ENCODE measurements around the gene PREX1. TPM values are rescaled to one million over a fixed set of nuclear protein-coding genes. Genes with fewer than 3 reads are reported as not detected.

The PREX1 gene
- total RNA-seq, 1 donor from 2014 or later, result 11.2 TPM

DNA sequence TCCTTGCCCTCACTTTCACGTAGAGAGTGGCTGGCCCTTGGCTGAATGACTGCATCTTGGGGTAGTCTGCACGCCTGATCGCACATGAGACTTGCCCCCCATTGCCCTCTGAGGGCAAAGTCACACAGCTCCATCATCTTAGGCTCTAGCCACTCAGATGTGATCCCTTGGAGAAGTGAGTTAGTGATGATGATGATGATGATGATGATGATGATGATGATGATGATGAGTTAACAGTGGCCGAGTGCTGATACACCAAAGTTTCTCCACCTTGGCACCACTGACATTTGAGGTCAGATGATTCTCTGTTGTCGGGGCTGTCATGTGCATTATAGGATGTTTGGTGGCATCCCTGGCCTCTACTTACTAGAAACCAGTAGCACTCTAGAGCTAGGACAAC, 84.0 kb downstream of the PREX1 start:
- H3K27ac ChIP-seq (replicated peaks), result no peak overlapping the region
- H3K4me3 ChIP-seq, result no peak overlapping the region
- peaks cover 9% of the 10 kb centered on the region for H3K36me3 ChIP-seq
- intact Hi-C loops (cut with micrococcal nuclease), result no loop called here
- H3K27me3 ChIP-seq (ENCODE audit: low read depth), result no peaks in the 10 kb centered on the region
- H3K4me1 ChIP-seq, result peaks cover 12% of the 10 kb centered on the region
- TF ChIP-seq, protein P1, sequence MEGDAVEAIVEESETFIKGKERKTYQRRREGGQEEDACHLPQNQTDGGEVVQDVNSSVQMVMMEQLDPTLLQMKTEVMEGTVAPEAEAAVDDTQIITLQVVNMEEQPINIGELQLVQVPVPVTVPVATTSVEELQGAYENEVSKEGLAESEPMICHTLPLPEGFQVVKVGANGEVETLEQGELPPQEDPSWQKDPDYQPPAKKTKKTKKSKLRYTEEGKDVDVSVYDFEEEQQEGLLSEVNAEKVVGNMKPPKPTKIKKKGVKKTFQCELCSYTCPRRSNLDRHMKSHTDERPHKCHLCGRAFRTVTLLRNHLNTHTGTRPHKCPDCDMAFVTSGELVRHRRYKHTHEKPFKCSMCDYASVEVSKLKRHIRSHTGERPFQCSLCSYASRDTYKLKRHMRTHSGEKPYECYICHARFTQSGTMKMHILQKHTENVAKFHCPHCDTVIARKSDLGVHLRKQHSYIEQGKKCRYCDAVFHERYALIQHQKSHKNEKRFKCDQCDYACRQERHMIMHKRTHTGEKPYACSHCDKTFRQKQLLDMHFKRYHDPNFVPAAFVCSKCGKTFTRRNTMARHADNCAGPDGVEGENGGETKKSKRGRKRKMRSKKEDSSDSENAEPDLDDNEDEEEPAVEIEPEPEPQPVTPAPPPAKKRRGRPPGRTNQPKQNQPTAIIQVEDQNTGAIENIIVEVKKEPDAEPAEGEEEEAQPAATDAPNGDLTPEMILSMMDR (IDR thresholded peaks at IDR 0.05; ENCODE audit: borderline replicate concordance), result no peak
- H3K9me3 ChIP-seq (replicated peaks), result no peaks in the 10 kb centered on the region
- DNase-seq, result no peak

DNA sequence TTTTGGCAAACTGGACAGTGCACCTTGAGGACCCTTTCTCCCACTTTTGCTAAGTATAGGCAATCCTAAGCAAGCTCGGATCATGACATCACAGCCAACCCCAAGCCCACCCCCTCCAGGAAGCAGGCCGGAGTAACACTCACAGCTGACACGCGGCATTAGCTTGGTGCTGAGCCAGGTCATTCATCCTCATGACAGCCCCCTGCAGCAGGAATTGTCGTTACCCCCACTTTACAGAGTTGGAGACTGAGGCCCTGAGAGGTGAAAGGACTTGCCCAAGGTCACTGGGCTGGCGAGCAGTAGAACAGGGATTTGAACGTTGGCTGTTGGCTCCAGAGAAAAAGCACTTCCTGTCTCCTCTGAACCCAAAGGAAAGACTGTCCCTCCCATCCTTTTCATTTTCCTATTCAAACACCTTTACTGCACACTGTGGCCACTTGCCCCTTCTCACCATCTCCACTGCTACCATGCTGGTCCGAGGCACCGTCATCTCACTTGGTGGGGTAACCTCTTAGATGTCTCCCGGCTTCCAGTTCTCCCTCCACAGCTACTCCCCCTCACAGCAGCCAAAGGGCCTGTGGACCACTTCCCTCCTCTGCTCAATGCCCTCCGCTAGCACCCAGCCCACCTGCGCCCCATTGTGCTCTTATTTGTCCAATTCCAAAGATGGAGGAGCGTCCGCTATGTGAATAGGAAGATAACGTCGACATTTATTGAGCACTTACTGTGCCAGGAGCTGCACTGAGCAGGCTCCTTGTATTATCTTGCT, 84.7 kb downstream of the PREX1 start:
- Histone ChIP-seq H3K9me3 (replicated peaks) (no peaks in the 10 kb centered on the region), H3K27me3 (ENCODE audit: low read depth) (no peaks in the 10 kb centered on the region), H3K4me1 (peaks cover 19% of the 10 kb centered on the region), H3K36me3 (peaks cover 9% of the 10 kb centered on the region), H3K4me3 (no peak overlapping the region), H3K27ac (replicated peaks) (no peak overlapping the region)
- DNase-seq, result no peak
- TF ChIP-seq, protein P1 (IDR thresholded peaks at IDR 0.05; ENCODE audit: borderline replicate concordance), result no peak
- intact Hi-C loops (cut with micrococcal nuclease), result no loop called here

DNA sequence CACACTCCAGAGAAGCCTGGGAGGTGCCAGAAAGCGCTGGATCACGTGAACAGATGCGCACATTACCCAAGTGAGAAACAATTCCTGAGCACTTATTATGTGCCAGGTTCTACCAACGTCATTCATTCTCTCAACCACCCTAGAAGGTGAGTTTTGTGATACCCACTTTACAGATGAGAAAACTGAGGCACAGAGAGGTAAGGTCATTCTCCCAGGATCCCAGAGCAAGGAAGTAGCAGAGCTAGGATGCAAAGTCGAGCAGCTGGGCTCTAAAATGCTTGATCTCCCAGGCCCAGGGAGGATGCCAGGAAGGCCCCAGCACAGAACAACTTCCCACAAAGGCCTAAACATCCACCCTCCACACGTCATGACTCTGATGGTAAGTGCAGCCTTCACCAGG, 85.6 kb downstream of the PREX1 start:
- Histone ChIP-seq H3K4me3 (no peak overlapping the region), H3K27me3 (ENCODE audit: low read depth) (no peaks in the 10 kb centered on the region), H3K27ac (replicated peaks) (no peak overlapping the region), H3K9me3 (replicated peaks) (no peaks in the 10 kb centered on the region), H3K36me3 (peaks cover 9% of the 10 kb centered on the region), H3K4me1 (peaks cover 18% of the 10 kb centered on the region)
- TF ChIP-seq, protein P1 (IDR thresholded peaks at IDR 0.05; ENCODE audit: borderline replicate concordance), result no peak
- intact Hi-C loops (cut with micrococcal nuclease), result no loop called here
- no peak for DNase-seq

DNA sequence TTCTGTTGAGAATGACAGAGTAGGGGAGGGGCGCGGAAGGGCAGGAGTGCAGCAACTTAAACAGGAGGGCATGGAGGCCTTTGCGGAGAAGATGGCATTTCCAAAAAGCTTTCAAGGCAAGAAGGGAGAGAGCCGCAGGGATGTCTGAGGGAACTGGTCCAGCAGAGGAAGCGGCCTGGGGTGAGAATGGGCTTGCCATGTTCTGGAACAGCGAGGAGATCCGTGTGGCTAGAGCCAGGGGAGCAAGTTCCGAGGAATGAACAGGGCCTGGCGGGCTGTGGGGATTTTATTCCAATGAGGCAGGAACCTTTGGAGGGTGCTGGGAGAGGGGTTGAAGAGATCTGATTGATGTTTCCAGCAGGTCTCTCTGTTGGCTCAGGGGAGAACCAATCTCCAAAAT, 86.1 kb downstream of the PREX1 start:
- no peaks in the 10 kb centered on the region for H3K27me3 ChIP-seq (ENCODE audit: low read depth)
- no peak overlapping the region for H3K4me3 ChIP-seq
- DNase-seq, result no peak
- TF ChIP-seq, protein P1 (IDR thresholded peaks at IDR 0.05; ENCODE audit: borderline replicate concordance), result no peak
- intact Hi-C loops (cut with micrococcal nuclease), result no loop called here
- H3K9me3 ChIP-seq (replicated peaks), result no peaks in the 10 kb centered on the region
- peaks cover 9% of the 10 kb centered on the region for H3K36me3 ChIP-seq
- H3K4me1 ChIP-seq, result peaks cover 17% of the 10 kb centered on the region
- H3K27ac ChIP-seq (replicated peaks), result no peak overlapping the region

DNA sequence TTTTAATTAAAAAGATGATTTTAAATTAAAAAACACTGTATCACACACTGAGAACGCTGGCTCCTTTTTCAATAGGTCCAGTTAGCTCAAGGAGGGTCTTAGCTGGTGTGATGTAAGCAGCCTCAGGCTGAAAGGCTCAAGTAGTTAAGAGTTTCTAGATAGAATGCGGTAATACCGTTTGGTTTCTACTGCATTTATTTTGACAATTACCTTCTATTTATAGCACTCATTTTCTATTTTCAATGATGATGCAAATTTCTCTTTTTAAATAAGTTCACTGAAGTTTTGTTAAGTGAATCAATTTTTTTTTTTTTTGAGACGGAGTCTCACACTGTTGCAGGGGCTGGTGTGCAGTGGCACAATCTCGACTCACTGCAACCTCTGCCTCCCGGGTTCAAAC, 87.1 kb downstream of the PREX1 start:
- H3K36me3 ChIP-seq, result peaks cover 9% of the 10 kb centered on the region

More for the DNA sequence above, 87.1 kb downstream of the PREX1 start:
- no peaks in the 10 kb centered on the region for H3K9me3 ChIP-seq (replicated peaks)
- peaks cover 20% of the 10 kb centered on the region for H3K4me1 ChIP-seq
- no peak for DNase-seq
- no peak overlapping the region for H3K27ac ChIP-seq (replicated peaks)
- no peaks in the 10 kb centered on the region for H3K27me3 ChIP-seq (ENCODE audit: low read depth)
- TF ChIP-seq, protein P1 (IDR thresholded peaks at IDR 0.05; ENCODE audit: borderline replicate concordance), result no peak
- H3K4me3 ChIP-seq, result no peak overlapping the region
- intact Hi-C loops (cut with micrococcal nuclease), result no loop called here
